ENCODE measurements around the gene DDX24. TPM values are rescaled to one million over a fixed set of nuclear protein-coding genes. Genes with fewer than 3 reads are reported as not detected.

DDX24 gene
- total RNA-seq, 1 donor from 2014 or later: 206 TPM

GRCh38 chr14:94088516-94088915, 7.5 kb upstream of the DDX24 start:
- Histone ChIP-seq H3K79me2 (ENCODE audit: insufficient read depth, low read length) (no peaks in the 10 kb centered on the region), H3K27me3 (ENCODE audit: insufficient read depth, low read length) (no peaks in the 10 kb centered on the region), H3K4me1 (ENCODE audit: insufficient read depth, low read length) (peaks cover 17% of the 10 kb centered on the region), H2AFZ (ENCODE audit: low read depth, low read length) (no peak overlapping the region), H3K4me2 (ENCODE audit: low read length) (peak overlapping the region; percentile 36), H3K4me3 (ENCODE audit: insufficient read depth, low read depth, low read length) (no peak overlapping the region), H3K27ac (ENCODE audit: low read depth, low read length) (no peak overlapping the region), H3K9ac (ENCODE audit: low read length) (no peak overlapping the region), H3K9me3 (ENCODE audit: insufficient read depth, low read depth, low read length) (no peaks in the 10 kb centered on the region), H4K20me1 (ENCODE audit: insufficient read depth, low read length) (peaks cover 4% of the 10 kb centered on the region), H3K36me3 (ENCODE audit: insufficient read depth, low read length) (no peaks in the 10 kb centered on the region)
- Mint-ChIP-seq H3K27ac (ENCODE audit: unreplicated experiment) (peak overlapping the region; percentile 24), H3K4me3 (ENCODE audit: unreplicated experiment) (no peak overlapping the region), H3K36me3 (ENCODE audit: low read depth, unreplicated experiment) (peaks cover 3% of the 10 kb centered on the region), H3K9me3 (ENCODE audit: unreplicated experiment) (no peaks in the 10 kb centered on the region), H3K4me1 (ENCODE audit: low read depth, unreplicated experiment) (peaks cover 18% of the 10 kb centered on the region), H3K27me3 (ENCODE audit: low read depth, unreplicated experiment) (no peaks in the 10 kb centered on the region)
- FAIRE-seq (no peak), DNase-seq (ENCODE audit: low read depth) (peak; percentile 69)
- TF ChIP-seq, protein P1, sequence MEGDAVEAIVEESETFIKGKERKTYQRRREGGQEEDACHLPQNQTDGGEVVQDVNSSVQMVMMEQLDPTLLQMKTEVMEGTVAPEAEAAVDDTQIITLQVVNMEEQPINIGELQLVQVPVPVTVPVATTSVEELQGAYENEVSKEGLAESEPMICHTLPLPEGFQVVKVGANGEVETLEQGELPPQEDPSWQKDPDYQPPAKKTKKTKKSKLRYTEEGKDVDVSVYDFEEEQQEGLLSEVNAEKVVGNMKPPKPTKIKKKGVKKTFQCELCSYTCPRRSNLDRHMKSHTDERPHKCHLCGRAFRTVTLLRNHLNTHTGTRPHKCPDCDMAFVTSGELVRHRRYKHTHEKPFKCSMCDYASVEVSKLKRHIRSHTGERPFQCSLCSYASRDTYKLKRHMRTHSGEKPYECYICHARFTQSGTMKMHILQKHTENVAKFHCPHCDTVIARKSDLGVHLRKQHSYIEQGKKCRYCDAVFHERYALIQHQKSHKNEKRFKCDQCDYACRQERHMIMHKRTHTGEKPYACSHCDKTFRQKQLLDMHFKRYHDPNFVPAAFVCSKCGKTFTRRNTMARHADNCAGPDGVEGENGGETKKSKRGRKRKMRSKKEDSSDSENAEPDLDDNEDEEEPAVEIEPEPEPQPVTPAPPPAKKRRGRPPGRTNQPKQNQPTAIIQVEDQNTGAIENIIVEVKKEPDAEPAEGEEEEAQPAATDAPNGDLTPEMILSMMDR (IDR thresholded peaks at IDR 0.05; ENCODE audit: insufficient read depth, low read depth, low read length): no peak
- TF ChIP-seq EZH2 (IDR thresholded peaks at IDR 0.05; ENCODE audit: insufficient read depth, low read length): no peak

GRCh38 chr14:94087891-94088290, 6.9 kb upstream of the DDX24 start:
- TF ChIP-seq, protein P1 (IDR thresholded peaks at IDR 0.05; ENCODE audit: insufficient read depth, low read depth, low read length): no peak
- no peak for TF ChIP-seq EZH2 (IDR thresholded peaks at IDR 0.05; ENCODE audit: insufficient read depth, low read length)
- Histone ChIP-seq H2AFZ (ENCODE audit: low read depth, low read length) (no peak overlapping the region), H3K27ac (ENCODE audit: low read depth, low read length) (no peak overlapping the region), H3K4me3 (ENCODE audit: insufficient read depth, low read depth, low read length) (no peak overlapping the region), H3K36me3 (ENCODE audit: insufficient read depth, low read length) (no peaks in the 10 kb centered on the region), H3K9ac (ENCODE audit: low read length) (no peak overlapping the region), H3K4me2 (ENCODE audit: low read length) (no peak overlapping the region), H3K79me2 (ENCODE audit: insufficient read depth, low read length) (peaks cover 4% of the 10 kb centered on the region), H3K9me3 (ENCODE audit: insufficient read depth, low read depth, low read length) (no peaks in the 10 kb centered on the region), H3K27me3 (ENCODE audit: insufficient read depth, low read length) (no peaks in the 10 kb centered on the region), H4K20me1 (ENCODE audit: insufficient read depth, low read length) (peaks cover 4% of the 10 kb centered on the region), H3K4me1 (ENCODE audit: insufficient read depth, low read length) (peaks cover 17% of the 10 kb centered on the region)
- Mint-ChIP-seq H3K4me3 (ENCODE audit: unreplicated experiment) (no peak overlapping the region), H3K36me3 (ENCODE audit: low read depth, unreplicated experiment) (peaks cover 3% of the 10 kb centered on the region), H3K27me3 (ENCODE audit: low read depth, unreplicated experiment) (no peaks in the 10 kb centered on the region), H3K4me1 (ENCODE audit: low read depth, unreplicated experiment) (peaks cover 18% of the 10 kb centered on the region), H3K27ac (ENCODE audit: unreplicated experiment) (no peak overlapping the region), H3K9me3 (ENCODE audit: unreplicated experiment) (no peaks in the 10 kb centered on the region)
- DNase-seq (ENCODE audit: low read depth) (no peak), FAIRE-seq (no peak)

- H3K27ac ChIP-seq (ENCODE audit: low read depth, low read length): peak overlapping the region; percentile 89
- Mint-ChIP-seq H3K36me3 (ENCODE audit: low read depth, unreplicated experiment) (peaks cover 17% of the 10 kb centered on the region), H3K4me3 (ENCODE audit: unreplicated experiment) (peak overlapping the region; percentile 99), H3K9me3 (ENCODE audit: unreplicated experiment) (no peaks in the 10 kb centered on the region), H3K27ac (ENCODE audit: unreplicated experiment) (peak overlapping the region; percentile 55), H3K27me3 (ENCODE audit: low read depth, unreplicated experiment) (no peaks in the 10 kb centered on the region), H3K4me1 (ENCODE audit: low read depth, unreplicated experiment) (peaks cover 19% of the 10 kb centered on the region)
- H3K79me2 ChIP-seq (ENCODE audit: insufficient read depth, low read length): peaks cover 65% of the 10 kb centered on the region
- H2AFZ ChIP-seq (ENCODE audit: low read depth, low read length): peak overlapping the region; percentile 94
- H3K36me3 ChIP-seq (ENCODE audit: insufficient read depth, low read length): peaks cover 11% of the 10 kb centered on the region
- peaks cover 31% of the 10 kb centered on the region for H4K20me1 ChIP-seq (ENCODE audit: insufficient read depth, low read length)
- H3K4me3 ChIP-seq (ENCODE audit: insufficient read depth, low read depth, low read length): peak overlapping the region; percentile 92
- TF ChIP-seq, protein P1 (IDR thresholded peaks at IDR 0.05; ENCODE audit: insufficient read depth, low read depth, low read length): no peak
- no peak for FAIRE-seq
- H3K4me2 ChIP-seq (ENCODE audit: low read length): peak overlapping the region; percentile 97
- no peak for DNase-seq (ENCODE audit: low read depth)
- H3K27me3 ChIP-seq (ENCODE audit: insufficient read depth, low read length): no peaks in the 10 kb centered on the region
- no peaks in the 10 kb centered on the region for H3K9me3 ChIP-seq (ENCODE audit: insufficient read depth, low read depth, low read length)
- peaks cover 14% of the 10 kb centered on the region for H3K4me1 ChIP-seq (ENCODE audit: insufficient read depth, low read length)
- peak overlapping the region; percentile 94 for H3K9ac ChIP-seq (ENCODE audit: low read length)
Measured at GRCh38 chr14:94081386-94081820, 401 bp upstream of the DDX24 start.
